MM.1S (cell line): ENCODE results near the gene EMC8.

Source experiments
- DNase-seq: peaks from one replicate; pipeline ENCODE4 v3.0.0-alpha.2; 2015
- H2AFZ ChIP-seq: fragments of 300-600 bp; sonication (generic); 2 replicates; pipeline ENCODE4 v1.6.0; 2016; ENCODE audit warnings: antibody characterized with exemption, low read length
- H3F3A ChIP-seq: fragments of 300-600 bp; sonication (generic); 2 replicates; pipeline ENCODE4 v1.6.1; 2016; ENCODE audit warnings: mild to moderate bottlenecking, antibody characterized with exemption, low read length, moderate library complexity, mixed read lengths; ENCODE audit not compliant: insufficient read depth
- H3K27ac ChIP-seq: fragments of 300-600 bp; sonication (generic); 2 replicates; pipeline ENCODE4 v1.5.1; 2016; ENCODE audit warnings: mild to moderate bottlenecking, low read length
- H3K27me3 ChIP-seq: fragments of 300-600 bp; sonication (generic); replicated peaks from 2 replicates; pipeline ENCODE4 v1.6.0; 2016; ENCODE audit warnings: low read length; ENCODE audit not compliant: insufficient read depth
- H3K36me3 ChIP-seq: fragments of 300-600 bp; sonication (generic); replicated peaks from 2 replicates; pipeline ENCODE4 v1.6.1; 2016; ENCODE audit warnings: mild to moderate bottlenecking, low read length, mixed read lengths; ENCODE audit not compliant: insufficient read depth
- H3K4me1 ChIP-seq: fragments of 300-600 bp; sonication (generic); 2 replicates; pipeline ENCODE4 v1.6.1; 2016; ENCODE audit warnings: low read length, mixed read lengths
- H3K4me2 ChIP-seq: fragments of 300-600 bp; sonication (generic); 2 replicates; pipeline ENCODE4 v1.6.0; 2016; ENCODE audit warnings: low read depth, low read length
- H3K4me3 ChIP-seq: fragments of 300-600 bp; sonication (generic); 2 replicates; pipeline ENCODE4 v1.5.1; 2016; ENCODE audit warnings: low read length, mixed read lengths
- H3K79me2 ChIP-seq: fragments of 300-600 bp; sonication (generic); 2 replicates; pipeline ENCODE4 v1.6.1; 2016; ENCODE audit warnings: mixed run types, low read length, mixed read lengths
- H3K9ac ChIP-seq: fragments of 300-600 bp; sonication (generic); 2 replicates; pipeline ENCODE4 v1.6.1; 2016; ENCODE audit warnings: low read length, mixed read lengths
- H3K9me2 ChIP-seq: fragments of 300-600 bp; sonication (generic); replicated peaks from 2 replicates; pipeline ENCODE4 v1.6.1; 2016; ENCODE audit warnings: mild to moderate bottlenecking, low read length, mixed read lengths; ENCODE audit not compliant: insufficient read depth
- H3K9me3 ChIP-seq: fragments of 300-600 bp; sonication (generic); replicated peaks from 2 replicates; pipeline ENCODE4 v1.6.1; 2016; ENCODE audit warnings: mild to moderate bottlenecking, low read length, mixed read lengths; ENCODE audit not compliant: insufficient read depth
- H4K20me1 ChIP-seq: fragments of 300-600 bp; sonication (generic); 2 replicates; pipeline ENCODE4 v1.6.1; 2016; ENCODE audit warnings: mild to moderate bottlenecking, low read length, moderate library complexity, mixed read lengths; ENCODE audit not compliant: insufficient read depth
- EZH2 ChIP-seq: fragments of 300-600 bp; sonication (generic); optimal IDR thresholded peaks from 2 replicates; pipeline ENCODE3; 2017; ENCODE audit warnings: low read depth, mild to moderate bottlenecking, antibody characterized with exemption, low read length, mixed read lengths
- EZH2phosphoT487 ChIP-seq: fragments of 300-600 bp; sonication (generic); IDR thresholded peaks from 2 replicates; pipeline ENCODE4 v1.6.1; 2018; ENCODE audit warnings: antibody characterized with exemption, low read length
- TF ChIP-seq, protein P1 (sequence below): fragments of 300-600 bp; sonication (generic); IDR thresholded peaks from 2 replicates; pipeline ENCODE4 v1.5.1; 2016; ENCODE audit warnings: antibody characterized with exemption, low read length, mixed read lengths

The EMC8 gene

GRCh38 chr16:85788819-85789218, 10.5 kb downstream of the EMC8 start:
- H3K27ac ChIP-seq, result no peak overlapping the region
- H3K79me2 ChIP-seq, result peaks cover 25% of the 10 kb centered on the region
- H3K9me2 ChIP-seq, result no peaks in the 10 kb centered on the region
- TF ChIP-seq EZH2 (no peak), EZH2phosphoT487 (no peak)
- TF ChIP-seq, protein P1, sequence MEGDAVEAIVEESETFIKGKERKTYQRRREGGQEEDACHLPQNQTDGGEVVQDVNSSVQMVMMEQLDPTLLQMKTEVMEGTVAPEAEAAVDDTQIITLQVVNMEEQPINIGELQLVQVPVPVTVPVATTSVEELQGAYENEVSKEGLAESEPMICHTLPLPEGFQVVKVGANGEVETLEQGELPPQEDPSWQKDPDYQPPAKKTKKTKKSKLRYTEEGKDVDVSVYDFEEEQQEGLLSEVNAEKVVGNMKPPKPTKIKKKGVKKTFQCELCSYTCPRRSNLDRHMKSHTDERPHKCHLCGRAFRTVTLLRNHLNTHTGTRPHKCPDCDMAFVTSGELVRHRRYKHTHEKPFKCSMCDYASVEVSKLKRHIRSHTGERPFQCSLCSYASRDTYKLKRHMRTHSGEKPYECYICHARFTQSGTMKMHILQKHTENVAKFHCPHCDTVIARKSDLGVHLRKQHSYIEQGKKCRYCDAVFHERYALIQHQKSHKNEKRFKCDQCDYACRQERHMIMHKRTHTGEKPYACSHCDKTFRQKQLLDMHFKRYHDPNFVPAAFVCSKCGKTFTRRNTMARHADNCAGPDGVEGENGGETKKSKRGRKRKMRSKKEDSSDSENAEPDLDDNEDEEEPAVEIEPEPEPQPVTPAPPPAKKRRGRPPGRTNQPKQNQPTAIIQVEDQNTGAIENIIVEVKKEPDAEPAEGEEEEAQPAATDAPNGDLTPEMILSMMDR, result no peak
- no peaks in the 10 kb centered on the region for H3F3A ChIP-seq
- no peaks in the 10 kb centered on the region for H3K36me3 ChIP-seq
- no peaks in the 10 kb centered on the region for H3K9me3 ChIP-seq
- H4K20me1 ChIP-seq, result no peaks in the 10 kb centered on the region
- H3K4me1 ChIP-seq, result no peaks in the 10 kb centered on the region
- no peak overlapping the region for H3K9ac ChIP-seq
- no peak overlapping the region for H3K4me3 ChIP-seq
- no peak overlapping the region for H2AFZ ChIP-seq
- no peaks in the 10 kb centered on the region for H3K27me3 ChIP-seq
- DNase-seq, result no peak
- no peak overlapping the region for H3K4me2 ChIP-seq

- Histone ChIP-seq H4K20me1 (no peaks in the 10 kb centered on the region), H3K4me2 (no peak overlapping the region), H3K9ac (no peak overlapping the region), H3K4me3 (no peak overlapping the region), H2AFZ (no peak overlapping the region), H3K27me3 (no peaks in the 10 kb centered on the region), H3K79me2 (peaks cover 4% of the 10 kb centered on the region; the same call in 1 of the 2 replicates), H3K4me1 (no peaks in the 10 kb centered on the region), H3K36me3 (no peaks in the 10 kb centered on the region), H3K27ac (no peak overlapping the region), H3K9me3 (no peaks in the 10 kb centered on the region), H3F3A (no peaks in the 10 kb centered on the region), H3K9me2 (no peaks in the 10 kb centered on the region)
- no peak for TF ChIP-seq EZH2
- TF ChIP-seq EZH2phosphoT487, result no peak
- TF ChIP-seq, protein P1, result no peak
- no peak for DNase-seq
Observed at GRCh38 chr16:85785927-85786326, 13.4 kb downstream of the EMC8 start.

- H4K20me1 ChIP-seq, result no peaks in the 10 kb centered on the region
- no peaks in the 10 kb centered on the region for H3K36me3 ChIP-seq
- no peak overlapping the region for H3K4me3 ChIP-seq
- H3K9me3 ChIP-seq, result no peaks in the 10 kb centered on the region
- no peak overlapping the region for H3K9ac ChIP-seq
- TF ChIP-seq, protein P1, result no peak
- TF ChIP-seq EZH2 (no peak), EZH2phosphoT487 (no peak)
- H3K27ac ChIP-seq, result no peak overlapping the region
- no peak overlapping the region for H3K4me2 ChIP-seq
- no peaks in the 10 kb centered on the region for H3F3A ChIP-seq
- DNase-seq, result no peak
- H3K79me2 ChIP-seq, result no peaks in the 10 kb centered on the region
- no peaks in the 10 kb centered on the region for H3K4me1 ChIP-seq
- H2AFZ ChIP-seq, result no peak overlapping the region
- H3K9me2 ChIP-seq, result no peaks in the 10 kb centered on the region
- no peaks in the 10 kb centered on the region for H3K27me3 ChIP-seq
Observed at GRCh38 chr16:85784813-85785212, 14.5 kb downstream of the EMC8 start.
